Esophagus squamous epithelium (tissue), 5 donors: Measurements from ENCODE around the gene IKZF3. TPM values are rescaled to one million over a fixed set of nuclear protein-coding genes. Genes with fewer than 3 reads are reported as not detected.

ENCODE experiments used
- DNase-seq: peaks from one replicate; lab custom pipeline; 2025; lab: John Stamatoyannopoulos, UW
- H3K27ac ChIP-seq, 4 donors: fragments of 200-600 bp; sonication (generic); one replicate each; pipeline ENCODE4 v1.5.1; 2016 to 2019; ENCODE audit warnings: mild to moderate bottlenecking in 1 of 4
- H3K27me3 ChIP-seq, 4 donors: fragments of 200-600 bp; sonication (generic); 1 replicate in 3 of 4; 2 replicates in 1 of 4; pipeline versions ENCODE4 v1.5.1 to v1.6.0; 2017 to 2021; ENCODE audit warnings: antibody characterized with exemption in 1 of 4
- H3K36me3 ChIP-seq, 3 donors: fragments of 200-600 bp; sonication (generic); one replicate each; pipeline ENCODE4 v1.5.1; 2016 to 2019
- H3K4me1 ChIP-seq, 3 donors: fragments of 200-600 bp; sonication (generic); one replicate each; pipeline ENCODE4 v1.5.1; 2017 to 2019
- H3K4me3 ChIP-seq, 4 donors: fragments of 200-600 bp; sonication (generic); 1 replicate in 3 of 4; 2 replicates in 1 of 4; pipeline ENCODE4 v1.5.1; 2016 to 2019; ENCODE audit warnings: mild to moderate bottlenecking in 2 of 4, moderate library complexity in 1 of 4
- H3K9me3 ChIP-seq, 3 donors: fragments of 200-600 bp; sonication (generic); one replicate each; pipeline ENCODE4 v1.5.1; 2016 to 2019
- CTCF ChIP-seq, 6 experiments: fragments of 450-650 bp in 4 of 6; fragments of 200-600 bp in 2 of 6; sonication (generic) in 2 of 6; IDR thresholded peaks; one replicate each; pipeline ENCODE4 v1.5.1; 2016 to 2019; ENCODE audit warnings: antibody characterized with exemption in 6 of 6, mild to moderate bottlenecking in 4 of 6, moderate library complexity in 4 of 6
- POLR2A ChIP-seq, 4 donors: fragments of 450-650 bp; IDR thresholded peaks; one replicate each; pipeline ENCODE4 v1.6.1; 2017; ENCODE audit warnings: antibody characterized with exemption in 4 of 4, mild to moderate bottlenecking in 4 of 4, moderate library complexity in 3 of 4
- WGBS, 2 donors: methylation state at CpG; one replicate each; pipeline ENCODE4 v1.1.5; 2018; 5-methylcytosine and 5-hydroxymethylcytosine counted together
- intact Hi-C: fragments of 100-400 bp; cut with DNase I; formaldehyde crosslinking; loops from one replicate; pipeline ENCODE4 v1.15.0; 2022
- small RNA-seq, 4 donors: library from RNA; depleted of rRNA; stranded (forward); fragments of <200 nt; gene quantifications; one replicate each; pipeline ENCODE3, GENCODE V24; 2016
- total RNA-seq, 4 donors: library from RNA; depleted of rRNA; stranded (reverse); fragments of >200 nt; gene quantifications; one replicate each; pipeline ENCODE4 v1.1.0, GENCODE V29; 2016
- donor health status: DM: yes; HTN: yes; CAD: no.

The IKZF3 gene
- total RNA-seq, 4 donors from 2014 or later, result 2.1 to 9.0 (median 3.8) TPM

GRCh38 chr17:39709998-39710964 lies 153.8 kb downstream of the IKZF3 start:
- TF ChIP-seq POLR2A (IDR thresholded peaks at IDR 0.05) (no peak), CTCF (IDR thresholded peaks at IDR 0.05) (no peak)
- Histone ChIP-seq H3K27ac (no peak overlapping the region), H3K27me3 (no peaks in the 10 kb centered on the region), H3K9me3 (no peaks in the 10 kb centered on the region), H3K36me3 (peaks cover 19 to 87% (median 25%) of the 10 kb centered on the region in 3 donors), H3K4me1 (peaks cover 6 to 44% (median 17%) of the 10 kb centered on the region in 3 donors), H3K4me3 (no peak overlapping the region)
- DNase-seq, result no peak
- 86 to 93% methylated on average over 7 to 13 of the region's 20 CpGs for WGBS, 2 donors
- intact Hi-C loops, result no loop called here

GRCh38 chr17:39709319-39709997 lies 154.7 kb downstream of the IKZF3 start:
- H3K27me3 ChIP-seq, result no peaks in the 10 kb centered on the region
- peaks cover 11 to 44% (median 22%) of the 10 kb centered on the region in 3 donors for H3K4me1 ChIP-seq
- 87 to 90% methylated on average over 10 to 11 of the region's 14 CpGs for WGBS, 2 donors
- no peaks in the 10 kb centered on the region for H3K9me3 ChIP-seq
- peaks cover 19 to 78% (median 25%) of the 10 kb centered on the region in 3 donors for H3K36me3 ChIP-seq
- no peak overlapping the region for H3K4me3 ChIP-seq
- DNase-seq, result no peak
- H3K27ac ChIP-seq, result no peak overlapping the region
- intact Hi-C loops, result no loop called here
- TF ChIP-seq POLR2A (IDR thresholded peaks at IDR 0.05) (no peak), CTCF (IDR thresholded peaks at IDR 0.05) (no peak)

Small RNA genes lying within 50 kb of the gene (small RNA-seq; reads per million reads assigned to genes)
- gene AC090844.1, result 0 reads per million in 4 donors
- gene MIR4728, result 0.27 to 0.62 (median 0.40) reads per million in 4 donors

Other genes starting within 250 kb of the IKZF3 start
- 1 to 10 TPM in 2 of 4 donors, under 1 TPM in 2; 0.23 to 4.8 (median 2.4) TPM for gene PPP1R1B, start 237.4 kb downstream of the IKZF3 start, total RNA-seq
- gene STARD3, start 227.2 kb downstream of the IKZF3 start, total RNA-seq, result 10 to 100 TPM; 27.3 to 46.7 (median 33.4) TPM
- under 1 TPM; 0.11 to 0.57 (median 0.29) TPM for gene TCAP, start 199.0 kb downstream of the IKZF3 start, total RNA-seq
- gene PNMT, start 195.9 kb downstream of the IKZF3 start, total RNA-seq, result 1 to 10 TPM in 2 of 4 donors, under 1 TPM in 2; 0.26 to 8.4 (median 1.3) TPM
- gene PGAP3, start 176.3 kb downstream of the IKZF3 start, total RNA-seq, result 10 to 100 TPM; 10.7 to 34.2 (median 19.2) TPM
- gene ERBB2, start 164.2 kb downstream of the IKZF3 start, total RNA-seq, result 100 to 1,000 TPM in 1 of 4 donors, 10 to 100 TPM in 3; 75.2 to 170 (median 86.5) TPM
- gene MIEN1, start 133.8 kb downstream of the IKZF3 start, total RNA-seq, result 10 to 100 TPM; 44.4 to 55.2 (median 53.2) TPM
- 10 to 100 TPM; 25.1 to 62.1 (median 55.9) TPM for gene GRB7, start 126.4 kb downstream of the IKZF3 start, total RNA-seq
- not detected for gene ZPBP2, start 3.9 kb upstream of the IKZF3 start, total RNA-seq
- gene GSDMB, start 54.3 kb upstream of the IKZF3 start, total RNA-seq, result 1 to 10 TPM in 3 of 4 donors, under 1 TPM in 1; 0.67 to 4.2 (median 1.4) TPM
- 10 to 100 TPM; 13.6 to 35.2 (median 31.2) TPM for gene ORMDL3, start 63.3 kb upstream of the IKZF3 start, total RNA-seq
- gene LRRC3C, start 63.4 kb upstream of the IKZF3 start, total RNA-seq, result not detected
- gene GSDMA, start 98.7 kb upstream of the IKZF3 start, total RNA-seq, result 1 to 10 TPM; 1.1 to 3.0 (median 1.8) TPM
- gene PSMD3, start 116.5 kb upstream of the IKZF3 start, total RNA-seq, result 100 to 1,000 TPM in 1 of 4 donors, 10 to 100 TPM in 3; 72.2 to 121 (median 84.7) TPM
- 1 to 10 TPM in 1 of 4 donors, not detected in 3; 4.0 TPM for gene CSF3, start 151.1 kb upstream of the IKZF3 start, total RNA-seq
- 10 to 100 TPM; 44.2 to 56.1 (median 49.0) TPM for gene MED24, start 190.1 kb upstream of the IKZF3 start, total RNA-seq
- gene THRA, start 198.7 kb upstream of the IKZF3 start, total RNA-seq, result 10 to 100 TPM in 2 of 4 donors, 1 to 10 TPM in 2; 4.2 to 27.1 (median 13.4) TPM
- 10 to 100 TPM in 1 of 4 donors, 1 to 10 TPM in 3; 3.8 to 16.4 (median 5.4) TPM for gene NR1D1, start 236.3 kb upstream of the IKZF3 start, total RNA-seq